DND-41 (cell line): ENCODE measurements around the gene CIT.

Experiments used
- EZH2 ChIP-seq: IDR thresholded peaks from 3 replicates; pipeline ENCODE4 v1.6.1; 2012; ENCODE audit warnings: borderline replicate concordance, low read depth, mild to moderate bottlenecking, moderate library complexity, low read length, inconsistent platforms; ENCODE audit not compliant: severe bottlenecking
- TF ChIP-seq, protein P1 (sequence below): IDR thresholded peaks from 2 replicates; pipeline ENCODE4 v1.5.1; 2012; ENCODE audit warnings: borderline replicate concordance, low read length, moderate library complexity, mild to moderate bottlenecking; ENCODE audit not compliant: poor library complexity, severe bottlenecking; ENCODE audit errors: extremely low read depth

DNA sequence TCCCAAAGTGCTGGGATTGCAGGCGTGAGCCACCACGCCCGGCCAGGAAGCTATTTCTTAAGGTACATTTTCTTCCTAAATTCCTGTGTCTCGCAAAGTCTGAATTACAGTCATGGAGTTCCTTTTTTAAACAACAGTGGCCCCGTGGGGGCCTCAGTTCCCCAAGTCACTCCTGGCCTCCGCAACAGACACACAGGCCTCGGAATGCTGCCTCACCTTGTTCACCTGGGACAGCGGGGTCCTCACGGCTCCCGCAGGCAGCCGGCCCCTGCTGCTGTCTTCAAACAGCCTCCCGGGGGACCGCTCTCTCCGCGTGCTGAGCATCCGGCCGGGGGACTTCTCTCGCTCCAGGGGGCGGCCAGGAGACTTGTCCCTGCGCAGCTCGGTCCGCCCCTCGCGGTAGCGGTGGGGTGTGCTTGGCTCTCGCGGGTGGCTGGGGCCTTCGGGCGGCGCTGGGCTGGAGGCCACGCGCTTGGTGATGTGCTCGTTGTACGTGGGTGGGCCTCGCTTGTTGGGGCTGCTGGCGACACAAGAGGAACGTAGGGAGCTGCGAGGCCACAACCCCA, 187.1 kb downstream of the CIT start:
- TF ChIP-seq, protein P1, sequence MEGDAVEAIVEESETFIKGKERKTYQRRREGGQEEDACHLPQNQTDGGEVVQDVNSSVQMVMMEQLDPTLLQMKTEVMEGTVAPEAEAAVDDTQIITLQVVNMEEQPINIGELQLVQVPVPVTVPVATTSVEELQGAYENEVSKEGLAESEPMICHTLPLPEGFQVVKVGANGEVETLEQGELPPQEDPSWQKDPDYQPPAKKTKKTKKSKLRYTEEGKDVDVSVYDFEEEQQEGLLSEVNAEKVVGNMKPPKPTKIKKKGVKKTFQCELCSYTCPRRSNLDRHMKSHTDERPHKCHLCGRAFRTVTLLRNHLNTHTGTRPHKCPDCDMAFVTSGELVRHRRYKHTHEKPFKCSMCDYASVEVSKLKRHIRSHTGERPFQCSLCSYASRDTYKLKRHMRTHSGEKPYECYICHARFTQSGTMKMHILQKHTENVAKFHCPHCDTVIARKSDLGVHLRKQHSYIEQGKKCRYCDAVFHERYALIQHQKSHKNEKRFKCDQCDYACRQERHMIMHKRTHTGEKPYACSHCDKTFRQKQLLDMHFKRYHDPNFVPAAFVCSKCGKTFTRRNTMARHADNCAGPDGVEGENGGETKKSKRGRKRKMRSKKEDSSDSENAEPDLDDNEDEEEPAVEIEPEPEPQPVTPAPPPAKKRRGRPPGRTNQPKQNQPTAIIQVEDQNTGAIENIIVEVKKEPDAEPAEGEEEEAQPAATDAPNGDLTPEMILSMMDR: no peak
- no peak for TF ChIP-seq EZH2
